ENCODE data around the gene ZC2HC1C.

The ZC2HC1C gene

GRCh38 chr14:75088153-75088552 is 18.7 kb downstream of the ZC2HC1C start:
- TF ChIP-seq BHLHE40 (IDR thresholded peaks at IDR 0.05; ENCODE audit: borderline replicate concordance) (no peak), FOXM1 (IDR thresholded peaks at IDR 0.05; ENCODE audit: borderline replicate concordance) (no peak), PKNOX1 (IDR thresholded peaks at IDR 0.05) (no peak), FOXA1 (IDR thresholded peaks at IDR 0.05) (no peak), LEF1 (IDR thresholded peaks at IDR 0.05; ENCODE audit: borderline replicate concordance) (no peak), L3MBTL2 (conservative IDR thresholded peaks at IDR 0.05) (no peak), ARNT (IDR thresholded peaks at IDR 0.05) (no peak), TARDBP (IDR thresholded peaks at IDR 0.05) (no peak), CTBP1 (IDR thresholded peaks at IDR 0.05; ENCODE audit: borderline replicate concordance) (no peak), HDGF (IDR thresholded peaks at IDR 0.05; ENCODE audit: borderline replicate concordance) (no peak), SP1 (IDR thresholded peaks at IDR 0.05) (no peak), NFRKB (IDR thresholded peaks at IDR 0.05) (no peak), ZNF384 (IDR thresholded peaks at IDR 0.05) (no peak)
- ChIA-PET CTCF (interaction anchor here (0.7 to 1.9 kb wide), 17 partner anchors 9 to 228 kb away, joined by 3 to 11 read pairs (median 4); partner anchors contain the start of genes ACYP1 and RPS6KL1), POLR2A (interaction anchor here (0.6 kb wide), 1 partner anchor 71 kb away, joined by 6 read pairs; no protein-coding TSS in a partner anchor)
- no peak for DNase-seq (ENCODE audit: extremely low spot score)

- CTCF ChIA-PET: interaction anchor here (0.7 to 1.9 kb wide), 19 partner anchors 8 to 228 kb away, joined by 3 to 11 read pairs (median 4); partner anchors contain the start of genes ACYP1 and RPS6KL1
- DNase-seq (ENCODE audit: extremely low spot score): peak; percentile 59
- no peak for TF ChIP-seq SP1 (IDR thresholded peaks at IDR 0.05)
- TF ChIP-seq FOXK2 (IDR thresholded peaks at IDR 0.05): no peak
- TF ChIP-seq BHLHE40 (IDR thresholded peaks at IDR 0.05; ENCODE audit: borderline replicate concordance): no peak
- TF ChIP-seq TARDBP (IDR thresholded peaks at IDR 0.05): no peak
- no peak for TF ChIP-seq FOXM1 (IDR thresholded peaks at IDR 0.05; ENCODE audit: borderline replicate concordance)
- no peak for TF ChIP-seq CTBP1 (IDR thresholded peaks at IDR 0.05; ENCODE audit: borderline replicate concordance)
- POLR2A ChIA-PET: interaction anchor here (0.6 kb wide), 1 partner anchor 71 kb away, joined by 6 read pairs; no protein-coding TSS in a partner anchor
Observed at GRCh38 chr14:75088566-75089373, 19.3 kb downstream of the ZC2HC1C start.

GRCh38 chr14:75090353-75090752 is 20.9 kb downstream of the ZC2HC1C start:
- no peak for DNase-seq (ENCODE audit: extremely low spot score)
- ChIA-PET CTCF (no interaction called here), POLR2A (interaction anchor here (1.3 kb wide), 1 partner anchor 36 kb away, joined by 3 read pairs; the partner anchor contains the start of gene NEK9)
- no peak for TF ChIP-seq SP1 (IDR thresholded peaks at IDR 0.05)
- TF ChIP-seq FOXK2 (IDR thresholded peaks at IDR 0.05): no peak
- no peak for TF ChIP-seq SUZ12 (IDR thresholded peaks at IDR 0.05)
- TF ChIP-seq ARNT (IDR thresholded peaks at IDR 0.05): no peak
- TF ChIP-seq L3MBTL2 (conservative IDR thresholded peaks at IDR 0.05): no peak
- no peak for TF ChIP-seq NFRKB (IDR thresholded peaks at IDR 0.05)
- no peak for TF ChIP-seq BHLHE40 (IDR thresholded peaks at IDR 0.05; ENCODE audit: borderline replicate concordance)
- TF ChIP-seq LEF1 (IDR thresholded peaks at IDR 0.05; ENCODE audit: borderline replicate concordance): no peak
- TF ChIP-seq FOXA1 (IDR thresholded peaks at IDR 0.05): no peak

- no peak for DNase-seq (ENCODE audit: extremely low spot score)
- no peak for TF ChIP-seq BHLHE40 (IDR thresholded peaks at IDR 0.05; ENCODE audit: borderline replicate concordance)
- TF ChIP-seq NFRKB (IDR thresholded peaks at IDR 0.05): no peak
- TF ChIP-seq PKNOX1 (IDR thresholded peaks at IDR 0.05): no peak
- no peak for TF ChIP-seq SP1 (IDR thresholded peaks at IDR 0.05)
- no peak for TF ChIP-seq FOXA1 (IDR thresholded peaks at IDR 0.05)
- no peak for TF ChIP-seq ELF4 (IDR thresholded peaks at IDR 0.05)
- TF ChIP-seq ZNF384 (IDR thresholded peaks at IDR 0.05): no peak
- TF ChIP-seq FOXM1 (IDR thresholded peaks at IDR 0.05; ENCODE audit: borderline replicate concordance): no peak
- TF ChIP-seq ARNT (IDR thresholded peaks at IDR 0.05): no peak
- TF ChIP-seq HDGF (IDR thresholded peaks at IDR 0.05; ENCODE audit: borderline replicate concordance): no peak
- no peak for TF ChIP-seq TARDBP (IDR thresholded peaks at IDR 0.05)
- TF ChIP-seq CTBP1 (IDR thresholded peaks at IDR 0.05; ENCODE audit: borderline replicate concordance): no peak
- TF ChIP-seq FOXK2 (IDR thresholded peaks at IDR 0.05): no peak
- no peak for TF ChIP-seq L3MBTL2 (conservative IDR thresholded peaks at IDR 0.05)
- TF ChIP-seq LEF1 (IDR thresholded peaks at IDR 0.05; ENCODE audit: borderline replicate concordance): no peak
- no peak for TF ChIP-seq SUZ12 (IDR thresholded peaks at IDR 0.05)
- CTCF ChIA-PET: no interaction called here
- POLR2A ChIA-PET: interaction anchor here (1.3 kb wide), 1 partner anchor 35 kb away, joined by 3 read pairs; the partner anchor contains the start of gene NEK9
Observed at GRCh38 chr14:75091251-75091650, 21.8 kb downstream of the ZC2HC1C start.

GRCh38 chr14:75092698-75093097 is 23.3 kb downstream of the ZC2HC1C start:
- TF ChIP-seq SUZ12 (IDR thresholded peaks at IDR 0.05): no peak
- TF ChIP-seq L3MBTL2 (conservative IDR thresholded peaks at IDR 0.05): no peak
- no peak for TF ChIP-seq FOXA1 (IDR thresholded peaks at IDR 0.05)
- TF ChIP-seq NFRKB (IDR thresholded peaks at IDR 0.05): no peak
- no peak for TF ChIP-seq FOXK2 (IDR thresholded peaks at IDR 0.05)
- no peak for TF ChIP-seq LEF1 (IDR thresholded peaks at IDR 0.05; ENCODE audit: borderline replicate concordance)
- no peak for TF ChIP-seq PKNOX1 (IDR thresholded peaks at IDR 0.05)
- TF ChIP-seq HDGF (IDR thresholded peaks at IDR 0.05; ENCODE audit: borderline replicate concordance): no peak
- no peak for TF ChIP-seq SP1 (IDR thresholded peaks at IDR 0.05)
- no peak for TF ChIP-seq BHLHE40 (IDR thresholded peaks at IDR 0.05; ENCODE audit: borderline replicate concordance)
- no peak for TF ChIP-seq ZNF384 (IDR thresholded peaks at IDR 0.05)
- TF ChIP-seq CTBP1 (IDR thresholded peaks at IDR 0.05; ENCODE audit: borderline replicate concordance): no peak
- TF ChIP-seq FOXM1 (IDR thresholded peaks at IDR 0.05; ENCODE audit: borderline replicate concordance): no peak
- TF ChIP-seq ELF4 (IDR thresholded peaks at IDR 0.05): no peak
- no peak for TF ChIP-seq ARNT (IDR thresholded peaks at IDR 0.05)
- TF ChIP-seq TARDBP (IDR thresholded peaks at IDR 0.05): no peak
- DNase-seq (ENCODE audit: extremely low spot score): no peak
- CTCF ChIA-PET: no interaction called here
- POLR2A ChIA-PET: no interaction called here

All from HEK293T (cell line).